ENCODE results near the gene MAFG.

The MAFG gene

GRCh38 chr17:81907219-81908145 is 20.1 kb downstream of the MAFG start:
- DNase-seq, result no peak

- no peak for DNase-seq
These were observed 20.9 kb downstream of the MAFG start for GRCh38 chr17:81906476-81907218.

GRCh38 chr17:81905993-81906392 is 21.5 kb downstream of the MAFG start:
- DNase-seq, result no peak

GRCh38 chr17:81905424-81905875 is 22.1 kb downstream of the MAFG start:
- no peak for DNase-seq

GRCh38 chr17:81904600-81905423 is 22.7 kb downstream of the MAFG start:
- no peak for DNase-seq

GRCh38 chr17:81903896-81904599 is 23.5 kb downstream of the MAFG start:
- no peak for DNase-seq

GRCh38 chr17:81903415-81903831 is 24.1 kb downstream of the MAFG start:
- no peak for DNase-seq

- no peak for DNase-seq
These were observed 24.7 kb downstream of the MAFG start for GRCh38 chr17:81902653-81903414.

- no peak for DNase-seq
These were observed 25.4 kb downstream of the MAFG start, which contains the start of gene NPB for GRCh38 chr17:81902023-81902652. TSS of gene NPB (plus strand) at chr17:81902238. CDS start at chr17:81902278, 40 bp downstream.

- no peak for DNase-seq
These were observed 26.1 kb downstream of the MAFG start for GRCh38 chr17:81901167-81902022.

GRCh38 chr17:81900181-81900820 is 27.2 kb downstream of the MAFG start:
- DNase-seq, result no peak

- no peak for DNase-seq
These were observed 27.9 kb downstream of the MAFG start for GRCh38 chr17:81899514-81900166.

GRCh38 chr17:81898885-81899284 is 28.6 kb downstream of the MAFG start:
- DNase-seq, result no peak

- no peak for DNase-seq
These were observed 29.3 kb downstream of the MAFG start for GRCh38 chr17:81898029-81898866.

GRCh38 chr17:81895400-81895799 is 32.1 kb downstream of the MAFG start:
- DNase-seq, result no peak

GRCh38 chr17:81891303-81891552 is 36.3 kb downstream of the MAFG start:
- no peak for DNase-seq

- DNase-seq, result no peak
These were observed 36.9 kb downstream of the MAFG start for GRCh38 chr17:81890447-81891302.
